GM10266 (cell line): ENCODE results near the gene KRTAP17-1.

Source experiments
- DNase-seq: peaks from one replicate; pipeline ENCODE4 v3.0.0; 2012; ENCODE audit errors: extremely low spot score
- CTCF ChIP-seq: IDR thresholded peaks from 2 replicates; pipeline ENCODE4 v1.5.1; 2012; ENCODE audit warnings: mild to moderate bottlenecking, low read depth; ENCODE audit not compliant: control insufficient read depth, insufficient read depth; ENCODE audit errors: missing control alignments

KRTAP17-1 gene

GRCh38 chr17:41308918-41309359 lies 6.6 kb downstream of the KRTAP17-1 start, which contains the start of gene KRTAP16-1:
Gene KRTAP16-1, minus strand, starts transcription at chr17:41309309. Its CDS starts 56 bp downstream, at chr17:41309253.
- no peak for DNase-seq
- no peak for TF ChIP-seq CTCF

- no peak for DNase-seq
- TF ChIP-seq CTCF = no peak
These were observed 7.1 kb downstream of the KRTAP17-1 start for GRCh38 chr17:41308251-41308917.

GRCh38 chr17:41307647-41308046 lies 7.9 kb downstream of the KRTAP17-1 start:
- no peak for TF ChIP-seq CTCF
- DNase-seq = no peak

DNA sequence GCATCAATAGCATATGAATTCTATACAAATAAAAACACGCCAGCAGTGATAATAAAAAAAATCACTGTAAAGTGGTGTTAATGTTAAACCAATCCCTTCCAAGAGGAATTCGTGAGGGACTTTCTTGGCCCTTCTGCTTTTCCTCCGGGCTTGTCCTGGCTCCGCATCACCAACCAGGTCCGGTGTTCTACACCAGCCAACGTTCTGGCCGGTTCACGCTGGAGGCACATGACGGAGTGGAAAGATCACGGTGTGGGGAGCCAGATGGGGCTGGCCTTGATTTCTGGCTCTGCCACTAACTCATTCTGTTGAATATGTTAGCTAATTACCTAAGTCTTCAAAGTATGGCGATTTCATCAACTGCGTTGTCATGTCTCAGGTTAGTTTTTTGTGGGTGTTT lies 11.4 kb downstream of the KRTAP17-1 start:
- DNase-seq = no peak
- no peak for TF ChIP-seq CTCF

GRCh38 chr17:41302981-41303380 lies 12.5 kb downstream of the KRTAP17-1 start:
- no peak for TF ChIP-seq CTCF
- no peak for DNase-seq

- no peak for DNase-seq
- TF ChIP-seq CTCF = no peak
These were observed 13.3 kb downstream of the KRTAP17-1 start, which contains the start of gene KRTAP29-1 for GRCh38 chr17:41301916-41302901. Gene KRTAP29-1, minus strand, starts transcription at chr17:41302851. Its CDS starts 0 bp downstream, at chr17:41302851.
